GM18909 (cell line): ENCODE measurements around the gene PCDHGA11.
"Not testable (repeated sequence)": the region's sequence is repeated elsewhere in the genome, so short reads cannot be mapped to it uniquely, and the experiment has no call there.

ENCODE experiments used
- ATAC-seq: cut with Tn5 transposase; IDR thresholded peaks from one replicate; pipeline ENCODE4 v1.9.1; 2021; ENCODE audit warnings: mild to moderate bottlenecking; ENCODE audit not compliant: unreplicated experiment, poor library complexity

Gene PCDHGA11

GRCh38 chr5:141420855-141421488 lies at the start of gene PCDHGA11:
PCDHGA11 (plus strand) TSS chr5:141421051; CDS start chr5:141421228, 177 bp downstream.
- ATAC-seq = peak; percentile 46

- ATAC-seq = no peak
These were observed 49.0 kb upstream of the PCDHGA11 start for GRCh38 chr5:141371572-141372475.

GRCh38 chr5:141373673-141374317 lies 47.1 kb upstream of the PCDHGA11 start, which contains the start of gene PCDHGA6:
PCDHGA6 (plus strand) TSS chr5:141373891; CDS start chr5:141374084, 193 bp downstream.
- no peak for ATAC-seq

GRCh38 chr5:141374627-141375026 lies 46.2 kb upstream of the PCDHGA11 start:
- no peak for ATAC-seq

GRCh38 chr5:141375444-141376155 lies 45.3 kb upstream of the PCDHGA11 start:
- ATAC-seq = not testable (repeated sequence)

- no peak for ATAC-seq
These were observed 38.2 kb upstream of the PCDHGA11 start, which contains the start of gene PCDHGA7 for GRCh38 chr5:141382469-141383294. PCDHGA7 (plus strand) TSS chr5:141382742; CDS start chr5:141382900, 158 bp downstream.

GRCh38 chr5:141383345-141383744 lies 37.5 kb upstream of the PCDHGA11 start:
- no peak for ATAC-seq

- ATAC-seq = no peak
These were observed 36.2 kb upstream of the PCDHGA11 start for GRCh38 chr5:141384471-141385267.

- not testable (repeated sequence) for ATAC-seq
These were observed 33.1 kb upstream of the PCDHGA11 start, which contains the start of gene PCDHGB4 for GRCh38 chr5:141387557-141388311. PCDHGB4 (plus strand) TSS chr5:141387698; CDS start chr5:141387885, 187 bp downstream.

GRCh38 chr5:141388661-141389060 lies 32.2 kb upstream of the PCDHGA11 start:
- no peak for ATAC-seq

GRCh38 chr5:141389153-141390042 lies 31.5 kb upstream of the PCDHGA11 start:
- ATAC-seq = no peak

- no peak for ATAC-seq
These were observed 28.2 kb upstream of the PCDHGA11 start, which contains the start of gene PCDHGA8 for GRCh38 chr5:141392429-141393198. PCDHGA8 (plus strand) TSS chr5:141392633; CDS start chr5:141392814, 181 bp downstream.

GRCh38 chr5:141393267-141393666 lies 27.6 kb upstream of the PCDHGA11 start:
- ATAC-seq = no peak

- not testable (repeated sequence) for ATAC-seq
These were observed 26.3 kb upstream of the PCDHGA11 start for GRCh38 chr5:141394401-141395187.
